Activated CD8-positive, alpha-beta T cell treated with anti-CD3 and anti-CD28 coated beads, Interleukin-2, amount 10 ng/mL, durations not matched to agents 7 days and 5 days (primary cell): ENCODE results near the gene CGB3. TPM values are rescaled to one million over a fixed set of nuclear protein-coding genes. Genes with fewer than 3 reads are reported as not detected.
"Not testable (repeated sequence)": the region's sequence is repeated elsewhere in the genome, so short reads cannot be mapped to it uniquely, and the experiment has no call there.

Source experiments
- ATAC-seq: fragments of 150-1000 bp; cut with Tn5 transposase; one replicate; pipeline ENCODE4 v1.10.0; 2021; ENCODE audit warnings: moderate library complexity
- CTCF ChIA-PET: fragments of 350-600 bp; sonication (Branson Sonifier 250); formaldehyde crosslinking; loops from one replicate; lab custom pipeline; 2021; ENCODE audit warnings: antibody characterized with exemption; lab: Charles Lee
- POLR2A ChIA-PET: fragments of 350-600 bp; sonication (Branson Sonifier 250); formaldehyde crosslinking; loops from one replicate; lab custom pipeline; 2021; ENCODE audit warnings: antibody characterized with exemption; lab: Charles Lee
- DNase-seq: peaks from one replicate; pipeline ENCODE4 v3.0.0-alpha.2; 2020
- H3K27ac Mint-ChIP-seq: one replicate; pipeline ENCODE4 v1.8.0; 2021; ENCODE audit warnings: mild to moderate bottlenecking, mixed read lengths
- H3K27me3 Mint-ChIP-seq: one replicate; pipeline ENCODE4 v1.8.0; 2021; ENCODE audit warnings: low read depth, mixed read lengths
- H3K36me3 Mint-ChIP-seq: one replicate; pipeline ENCODE4 v1.8.0; 2021; ENCODE audit warnings: low read depth, mixed read lengths
- H3K4me1 Mint-ChIP-seq: one replicate; pipeline ENCODE4 v1.8.0; 2021; ENCODE audit warnings: low read depth, mixed read lengths
- H3K4me3 Mint-ChIP-seq: one replicate; pipeline ENCODE4 v1.8.0; 2021; ENCODE audit warnings: mild to moderate bottlenecking, mixed read lengths
- H3K9me3 Mint-ChIP-seq: one replicate; pipeline ENCODE4 v1.8.0; 2022; ENCODE audit warnings: mixed read lengths; ENCODE audit not compliant: insufficient read depth
- total RNA-seq, 2 experiments: library from RNA; stranded (reverse); gene quantifications; one replicate each; pipeline ENCODE4 v1.2.3, GENCODE V29; 2021

CGB3 gene
- total RNA-seq, result not detected

DNA sequence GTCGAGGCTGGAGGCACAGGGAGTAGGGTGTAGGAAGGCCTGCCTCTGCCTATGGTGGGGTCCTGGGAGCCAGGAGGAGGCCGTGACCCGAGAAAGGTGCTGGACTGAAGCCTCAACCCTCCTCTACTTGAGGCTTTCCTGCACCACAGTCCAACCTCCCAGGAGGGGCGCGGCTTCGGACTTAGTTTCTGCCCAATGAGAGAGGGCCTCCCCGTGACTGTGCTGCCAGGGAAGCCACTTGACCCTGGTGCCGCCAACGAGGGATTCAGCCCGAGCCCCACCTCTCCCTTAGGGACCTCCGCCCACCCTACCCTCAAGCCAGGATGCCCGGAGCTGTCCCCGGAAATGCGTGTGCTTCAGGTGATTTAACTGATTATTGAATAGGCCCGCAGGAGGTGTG lies at the start of gene CGB3:
Gene CGB3, minus strand, starts transcription at position 101 of the 400 bp plus-strand sequence. CDS start 362 bp downstream, outside the sequence.
- H3K4me1 Mint-ChIP-seq, result peaks cover 21% of the 10 kb centered on the region
- DNase-seq, H3K27ac Mint-ChIP-seq, POLR2A ChIA-PET, CTCF ChIA-PET, H3K27me3 Mint-ChIP-seq, H3K4me3 Mint-ChIP-seq, H3K36me3 Mint-ChIP-seq, H3K9me3 Mint-ChIP-seq, ATAC-seq: not testable (repeated sequence)

DNA sequence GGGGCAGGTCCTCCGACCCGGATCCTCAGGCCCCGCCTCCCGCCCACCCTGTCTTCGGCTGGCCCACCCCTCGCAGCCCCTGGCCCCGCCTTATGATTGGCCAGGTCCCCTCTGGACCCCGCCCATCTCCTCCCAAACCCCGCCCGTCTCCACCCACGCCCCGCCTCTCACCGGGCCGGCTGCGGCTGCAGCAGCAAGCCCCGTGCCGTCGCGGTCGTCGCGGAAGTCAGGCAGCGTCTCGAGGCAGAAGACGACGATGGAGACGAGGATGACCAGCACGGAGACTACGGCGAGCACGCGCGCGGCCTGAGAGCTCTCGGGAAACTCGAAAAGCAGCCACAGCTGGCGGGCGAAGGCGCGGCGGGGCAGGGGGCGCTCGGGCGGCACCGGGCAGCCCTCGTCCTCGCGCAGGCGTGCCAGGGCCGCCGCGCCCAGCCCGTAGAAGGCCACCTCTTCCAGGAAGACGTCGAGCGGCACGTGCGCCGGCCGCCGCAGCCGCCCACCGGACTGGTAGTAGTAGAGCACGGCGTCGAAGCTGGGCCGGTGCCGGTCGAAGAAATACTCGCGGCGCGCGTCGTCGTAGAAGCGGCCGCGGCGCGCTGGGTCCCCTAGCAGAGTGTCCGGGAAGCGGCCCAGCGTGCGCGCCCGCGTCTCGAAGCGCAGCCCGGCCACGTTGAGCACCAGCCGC lies 47.9 kb upstream of the CGB3 start:
- peaks cover 50% of the 10 kb centered on the region for H3K27me3 Mint-ChIP-seq
- peaks cover 8% of the 10 kb centered on the region for H3K4me1 Mint-ChIP-seq
- ATAC-seq (peak; percentile 33), DNase-seq (no peak)
- H3K4me3 Mint-ChIP-seq, result no peak overlapping the region
- no peak overlapping the region for H3K27ac Mint-ChIP-seq
- peaks cover 3% of the 10 kb centered on the region for H3K36me3 Mint-ChIP-seq
- ChIA-PET POLR2A (no interaction called here), CTCF (interaction anchor here (1.5 kb wide), 1 partner anchor 78 kb away, joined by 3 read pairs; the partner anchor contains the start of gene RUVBL2)
- H3K9me3 Mint-ChIP-seq, result no peaks in the 10 kb centered on the region

DNA sequence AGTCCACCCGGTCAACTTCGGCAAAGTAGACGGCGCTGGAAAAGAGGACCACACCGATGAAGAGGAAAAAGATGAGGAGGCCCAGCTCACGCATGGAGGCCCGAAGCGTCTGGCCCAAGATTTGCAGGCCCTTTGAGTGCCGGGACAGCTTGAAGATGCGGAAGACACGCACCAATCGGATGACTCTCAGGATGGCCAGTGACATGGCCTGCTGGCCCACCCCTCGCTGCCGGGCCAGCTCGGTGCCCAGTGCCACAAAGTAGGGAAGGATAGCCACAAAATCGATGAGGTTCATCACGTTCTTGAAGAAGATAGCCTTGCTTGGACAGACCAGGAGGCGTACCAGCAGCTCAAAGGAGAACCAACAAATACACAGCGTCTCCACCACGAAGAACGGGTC lies 46.3 kb upstream of the CGB3 start:
- ATAC-seq, result no peak
- no peaks in the 10 kb centered on the region for H3K9me3 Mint-ChIP-seq
- ChIA-PET CTCF (interaction anchor here (1.5 to 1.8 kb wide), 2 partner anchors 36 to 77 kb away, joined by 3 to 7 read pairs; partner anchors contain the start of gene RUVBL2), POLR2A (no interaction called here)
- peaks cover 65% of the 10 kb centered on the region for H3K27me3 Mint-ChIP-seq
- peaks cover 8% of the 10 kb centered on the region for H3K4me1 Mint-ChIP-seq
- no peak for DNase-seq
- H3K27ac Mint-ChIP-seq, result no peak overlapping the region
- H3K36me3 Mint-ChIP-seq, result peaks cover 3% of the 10 kb centered on the region
- no peak overlapping the region for H3K4me3 Mint-ChIP-seq

DNA sequence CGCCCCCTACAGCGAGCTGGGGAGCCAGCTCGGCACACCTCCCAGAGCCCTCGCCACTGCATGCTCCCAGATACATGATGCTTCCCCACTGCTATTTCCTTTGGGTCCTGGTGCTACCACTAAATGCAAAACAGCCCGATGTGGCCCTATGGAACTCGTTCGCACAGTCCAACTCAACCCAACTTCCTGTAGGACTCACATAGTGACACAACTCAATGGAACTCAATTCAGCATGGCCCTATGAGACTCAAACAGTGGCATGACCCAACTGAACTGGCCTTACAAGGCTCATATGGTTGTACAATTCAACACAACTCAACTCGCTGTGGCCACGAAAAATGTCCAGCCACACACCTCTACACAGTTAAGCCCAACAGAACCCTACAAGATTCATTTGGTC lies 44.9 kb upstream of the CGB3 start:
- CTCF ChIA-PET, result interaction anchor here (1.2 to 1.8 kb wide), 3 partner anchors 9 to 77 kb away, joined by 4 to 7 read pairs (median 5); no protein-coding TSS in a partner anchor
- Mint-ChIP-seq H3K27ac (no peak overlapping the region), H3K4me3 (no peak overlapping the region), H3K27me3 (peaks cover 75% of the 10 kb centered on the region), H3K4me1 (peaks cover 8% of the 10 kb centered on the region), H3K36me3 (peaks cover 3% of the 10 kb centered on the region), H3K9me3 (no peaks in the 10 kb centered on the region)
- no peak for ATAC-seq
- no peak for DNase-seq
- POLR2A ChIA-PET, result no interaction called here

DNA sequence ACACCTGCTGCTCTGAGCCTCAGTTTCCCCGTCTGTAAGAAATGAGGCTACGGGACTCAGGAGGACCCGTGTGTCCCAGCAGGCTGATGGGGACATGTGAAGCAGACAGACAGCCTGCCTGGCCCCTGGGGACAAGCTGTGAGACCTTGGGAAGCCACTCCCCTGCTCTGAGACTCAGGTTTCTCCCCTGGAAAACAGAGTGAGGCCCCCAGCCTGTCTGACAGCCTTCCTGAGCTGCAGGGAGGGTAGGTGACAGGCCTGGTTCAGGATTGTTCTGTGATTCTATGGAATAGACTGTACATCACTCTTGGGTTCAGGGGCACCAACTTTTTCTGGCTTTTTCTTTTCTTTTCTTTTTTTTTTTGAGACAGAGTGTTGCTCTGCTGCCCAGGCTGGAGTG lies 43.4 kb upstream of the CGB3 start:
- no peak overlapping the region for H3K4me3 Mint-ChIP-seq
- H3K4me1 Mint-ChIP-seq, result no peaks in the 10 kb centered on the region
- no peak for ATAC-seq
- CTCF ChIA-PET, result no interaction called here
- POLR2A ChIA-PET, result no interaction called here
- no peak for DNase-seq
- no peak overlapping the region for H3K27ac Mint-ChIP-seq
- no peaks in the 10 kb centered on the region for H3K36me3 Mint-ChIP-seq
- peaks cover 67% of the 10 kb centered on the region for H3K27me3 Mint-ChIP-seq
- H3K9me3 Mint-ChIP-seq, result no peaks in the 10 kb centered on the region

DNA sequence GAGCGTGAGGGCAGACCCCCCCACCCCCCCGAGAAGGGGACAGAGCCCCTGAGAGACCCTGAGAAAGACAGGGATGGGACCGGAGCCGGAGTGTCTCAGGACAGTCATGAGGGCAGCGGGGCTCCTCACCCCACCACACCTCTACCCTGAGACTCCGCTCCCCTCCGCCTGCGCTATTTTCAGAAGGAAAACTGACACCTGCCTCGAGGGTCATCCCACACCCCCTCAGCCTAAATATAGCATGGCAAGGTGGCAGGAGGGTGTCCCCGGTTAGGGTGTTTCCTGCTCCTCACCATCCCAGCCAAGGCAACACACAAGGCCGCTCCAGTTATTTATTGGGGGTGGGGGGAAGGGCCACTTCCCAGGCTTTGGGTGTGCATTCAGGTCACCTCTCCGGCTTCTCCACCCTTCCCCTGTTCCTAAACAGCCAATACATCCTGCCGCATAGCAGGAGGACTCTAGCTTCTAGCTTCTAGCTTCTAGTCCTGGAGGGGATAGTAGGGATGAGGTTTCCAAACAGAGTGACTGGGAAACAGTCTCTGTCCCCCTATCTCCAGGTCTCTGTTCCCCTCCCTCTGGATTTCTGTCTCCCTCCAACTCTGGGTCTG lies 41.9 kb upstream of the CGB3 start:
- no peak overlapping the region for H3K27ac Mint-ChIP-seq
- POLR2A ChIA-PET, result no interaction called here
- CTCF ChIA-PET, result interaction anchor here (1.0 kb wide), 1 partner anchor 32 kb away, joined by 4 read pairs; no protein-coding TSS in a partner anchor
- peaks cover 61% of the 10 kb centered on the region for H3K27me3 Mint-ChIP-seq
- no peaks in the 10 kb centered on the region for H3K4me1 Mint-ChIP-seq
- no peaks in the 10 kb centered on the region for H3K36me3 Mint-ChIP-seq
- ATAC-seq (no peak), DNase-seq (no peak)
- no peak overlapping the region for H3K4me3 Mint-ChIP-seq
- no peaks in the 10 kb centered on the region for H3K9me3 Mint-ChIP-seq

DNA sequence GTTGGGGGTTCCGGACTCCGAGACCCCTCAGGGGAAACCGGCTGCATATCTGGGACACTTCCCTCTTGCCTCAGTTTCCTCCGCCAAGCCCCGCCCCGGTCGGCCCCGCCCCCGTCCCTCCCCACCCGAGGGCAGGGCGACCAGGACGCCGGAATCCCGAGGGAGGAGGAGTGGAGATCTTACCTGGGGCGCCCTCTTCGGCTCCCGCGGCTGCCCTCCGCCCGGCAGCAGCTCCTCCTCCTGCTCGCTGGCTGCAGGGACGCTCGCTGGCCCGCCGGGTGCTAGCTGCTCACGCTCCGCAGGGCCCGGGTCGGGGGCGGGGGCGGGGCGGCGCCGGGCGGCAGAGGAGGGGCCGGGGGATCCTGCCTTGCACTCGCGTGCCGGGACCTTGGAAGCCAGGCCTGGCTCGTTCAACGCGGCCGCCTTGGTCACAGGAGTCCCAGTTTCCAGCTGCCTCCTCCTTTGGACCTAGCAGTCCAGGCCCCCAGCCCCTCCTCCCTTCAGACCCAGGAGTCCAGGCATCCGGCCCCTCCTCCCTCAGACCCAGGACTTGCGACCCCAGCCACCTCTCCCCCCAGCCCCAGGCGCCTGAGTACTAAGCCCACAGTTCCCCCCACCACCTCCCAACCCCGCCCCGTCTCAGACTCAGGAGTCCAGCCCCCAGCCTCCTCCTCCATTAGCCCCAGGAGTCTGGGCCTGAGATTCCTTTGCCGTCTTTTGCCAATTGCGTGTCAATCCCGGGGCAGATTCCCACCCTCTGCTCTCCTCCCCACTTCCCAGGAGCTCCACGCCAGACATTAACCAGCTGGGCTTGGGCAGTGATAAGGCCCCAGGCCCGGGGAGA lies 40.9 kb upstream of the CGB3 start, which contains the start of gene NTF4:
Gene NTF4, minus strand, starts transcription at position 51 of the 844 bp plus-strand sequence. CDS start 2,821 bp downstream, outside the sequence.
- ChIA-PET POLR2A (no interaction called here), CTCF (interaction anchor here (1.0 kb wide), 1 partner anchor 33 kb away, joined by 4 read pairs; no protein-coding TSS in a partner anchor)
- peaks cover 60% of the 10 kb centered on the region for H3K27me3 Mint-ChIP-seq
- no peaks in the 10 kb centered on the region for H3K36me3 Mint-ChIP-seq
- H3K27ac Mint-ChIP-seq, result no peak within 1 kb of the TSS
- DNase-seq (no peak), ATAC-seq (no peak)
- no peaks in the 10 kb centered on the region for H3K9me3 Mint-ChIP-seq
- no peak within 1 kb of the TSS for H3K4me3 Mint-ChIP-seq
- no peaks in the 10 kb centered on the region for H3K4me1 Mint-ChIP-seq

DNA sequence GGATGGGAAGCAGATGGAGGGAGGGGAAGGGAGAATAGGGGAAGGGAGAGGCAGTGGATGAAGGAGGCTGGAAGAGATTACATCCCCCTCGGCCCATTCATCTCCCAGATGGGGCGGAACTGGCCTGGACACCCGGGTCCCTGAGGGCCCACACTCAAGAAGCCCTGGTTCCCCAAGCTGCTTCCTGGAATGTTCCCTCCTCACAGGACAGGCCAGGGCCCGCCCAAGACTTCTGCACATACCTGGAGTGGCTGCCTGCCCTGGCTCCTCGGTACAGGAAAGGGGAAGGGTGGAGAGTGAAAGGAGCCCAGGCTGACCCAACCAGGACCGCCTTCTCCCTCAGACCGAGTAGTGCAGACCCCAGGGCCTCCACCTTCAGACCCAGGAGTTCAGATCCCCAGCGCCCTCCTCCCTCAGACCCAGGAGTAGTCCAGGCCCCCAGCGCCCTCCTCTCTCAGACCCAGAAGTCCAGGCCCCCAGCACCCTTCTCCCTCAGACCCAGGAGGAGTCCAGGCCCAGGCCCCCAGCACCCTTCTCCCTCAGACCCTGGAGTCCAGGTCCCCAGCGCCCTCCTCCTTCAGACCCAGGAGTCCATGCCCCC lies 40.0 kb upstream of the CGB3 start:
- H3K4me3 Mint-ChIP-seq, result no peak overlapping the region
- ChIA-PET CTCF (no interaction called here), POLR2A (no interaction called here)
- H3K36me3 Mint-ChIP-seq, result no peaks in the 10 kb centered on the region
- DNase-seq (no peak), ATAC-seq (no peak)
- no peak overlapping the region for H3K27ac Mint-ChIP-seq
- H3K9me3 Mint-ChIP-seq, result no peaks in the 10 kb centered on the region
- no peaks in the 10 kb centered on the region for H3K4me1 Mint-ChIP-seq
- H3K27me3 Mint-ChIP-seq, result peaks cover 59% of the 10 kb centered on the region

DNA sequence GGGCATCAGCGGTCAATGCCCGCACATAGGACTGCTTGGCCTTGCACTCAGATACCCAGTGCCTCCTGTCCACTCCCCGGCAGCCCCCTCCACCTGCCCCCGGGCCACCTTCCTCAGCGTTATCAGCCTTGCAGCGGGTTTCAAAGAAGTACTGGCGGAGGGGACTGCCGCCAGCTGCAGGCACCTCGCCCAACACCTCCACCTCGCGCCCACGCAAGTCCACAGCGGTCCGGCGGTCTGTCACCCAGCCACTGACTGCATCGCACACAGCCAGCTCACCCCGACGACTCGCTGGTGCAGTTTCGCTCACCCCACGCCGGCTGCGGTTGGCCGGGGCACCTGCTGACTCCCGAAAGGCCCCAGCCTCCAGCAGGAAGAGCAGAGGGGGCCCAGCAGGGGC lies 37.3 kb upstream of the CGB3 start:
- POLR2A ChIA-PET, result no interaction called here
- ATAC-seq (no peak), DNase-seq (no peak)

DNA sequence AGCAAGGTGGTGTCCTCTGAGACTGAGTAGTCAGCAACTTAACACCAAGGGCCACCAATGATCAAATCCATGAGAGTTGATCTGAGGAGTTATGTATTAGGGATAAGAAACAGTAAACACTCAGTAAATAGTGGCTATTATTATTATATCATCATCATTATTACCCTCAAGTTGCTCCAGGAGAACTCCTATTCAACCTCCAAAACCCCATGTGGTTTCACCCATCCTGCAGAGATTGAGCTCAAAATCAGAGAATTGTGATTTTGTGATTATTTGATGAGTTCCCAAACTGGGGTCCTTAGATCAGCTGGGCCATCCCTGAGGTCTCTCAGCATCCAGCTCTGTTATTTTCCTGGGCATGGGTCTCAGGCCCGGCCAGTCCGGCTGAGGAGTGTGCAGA lies 36.9 kb upstream of the CGB3 start:
- no peak for ATAC-seq

More for the DNA sequence above, 37.3 kb upstream of the CGB3 start:
- Mint-ChIP-seq H3K27ac (no peak overlapping the region), H3K9me3 (no peaks in the 10 kb centered on the region), H3K36me3 (no peaks in the 10 kb centered on the region), H3K4me1 (peaks cover 19% of the 10 kb centered on the region), H3K27me3 (peaks cover 68% of the 10 kb centered on the region), H3K4me3 (no peak overlapping the region)
- CTCF ChIA-PET, result no interaction called here

DNA sequence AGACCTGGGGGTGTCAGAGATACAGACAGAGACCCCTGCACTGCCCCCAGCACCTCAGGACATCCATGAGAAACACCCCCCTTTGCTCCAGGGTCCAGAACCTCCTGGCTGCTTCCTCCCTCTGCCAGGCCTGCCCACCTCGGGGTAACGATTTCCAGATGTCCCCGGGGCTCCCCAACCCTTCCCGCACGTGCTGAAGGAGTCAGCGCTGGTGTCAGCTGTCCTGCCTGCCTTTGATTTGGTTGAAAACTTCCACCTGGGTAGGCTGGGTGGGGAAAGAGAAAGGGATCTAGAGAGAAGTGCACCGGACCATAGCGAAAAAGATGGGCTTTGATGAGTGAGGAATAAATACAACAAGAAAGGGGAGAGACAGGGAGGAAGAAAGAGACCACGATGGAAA lies 34.9 kb upstream of the CGB3 start:
- no peaks in the 10 kb centered on the region for H3K9me3 Mint-ChIP-seq

More for the DNA sequence above, 36.9 kb upstream of the CGB3 start:
- H3K4me3 Mint-ChIP-seq, result no peak overlapping the region
- ChIA-PET POLR2A (no interaction called here), CTCF (interaction anchor here (1.9 kb wide), 1 partner anchor 138 kb away, joined by 4 read pairs; no protein-coding TSS in a partner anchor)
- no peak for DNase-seq
- no peak overlapping the region for H3K27ac Mint-ChIP-seq
- H3K27me3 Mint-ChIP-seq, result peaks cover 67% of the 10 kb centered on the region
- H3K36me3 Mint-ChIP-seq, result no peaks in the 10 kb centered on the region
- peaks cover 24% of the 10 kb centered on the region for H3K4me1 Mint-ChIP-seq
- no peaks in the 10 kb centered on the region for H3K9me3 Mint-ChIP-seq

More for the DNA sequence above, 34.9 kb upstream of the CGB3 start:
- ChIA-PET CTCF (interaction anchor here (1.1 to 1.9 kb wide), 4 partner anchors 10 to 140 kb away, joined by 3 to 7 read pairs (median 4); no protein-coding TSS in a partner anchor), POLR2A (no interaction called here)
- Mint-ChIP-seq H3K4me1 (peaks cover 28% of the 10 kb centered on the region), H3K27ac (no peak overlapping the region), H3K36me3 (no peaks in the 10 kb centered on the region), H3K4me3 (no peak overlapping the region), H3K27me3 (peaks cover 52% of the 10 kb centered on the region)
- DNase-seq (no peak), ATAC-seq (no peak)
